Fibroblast of lung (primary cell): ENCODE measurements around the gene METTL15. TPM values are rescaled to one million over a fixed set of nuclear protein-coding genes. Genes with fewer than 3 reads are reported as not detected.

Experiments used
- DNase-seq, 2 donors: peaks; one replicate each; pipeline versions ENCODE4 v3.0.0 to v3.0.0-alpha.2; 2010; ENCODE audit warnings: low read depth in 2 of 2
- H2AFZ ChIP-seq: 2 replicates; pipeline ENCODE4 v1.5.1; 2012; ENCODE audit warnings: low read length, control low read depth, inconsistent platforms
- H3K27ac ChIP-seq: 2 replicates; pipeline ENCODE4 v1.5.1; 2011; ENCODE audit warnings: low read length, control low read depth; ENCODE audit not compliant: insufficient read depth
- H3K27me3 ChIP-seq: 2 replicates; pipeline ENCODE4 v1.5.1; 2011; ENCODE audit warnings: mild to moderate bottlenecking, low read length; ENCODE audit not compliant: control insufficient read depth, insufficient read depth
- H3K36me3 ChIP-seq: 2 replicates; pipeline ENCODE4 v1.5.1; 2011; ENCODE audit warnings: low read length; ENCODE audit not compliant: control insufficient read depth, insufficient read depth
- H3K4me1 ChIP-seq: 2 replicates; pipeline ENCODE4 v1.5.1; 2011; ENCODE audit warnings: low read length; ENCODE audit not compliant: control insufficient read depth, insufficient read depth; ENCODE audit errors: extremely low read depth
- H3K4me2 ChIP-seq: 2 replicates; pipeline ENCODE4 v1.5.1; 2011; ENCODE audit warnings: low read length, control low read depth; ENCODE audit not compliant: insufficient read depth; ENCODE audit errors: extremely low read depth
- H3K4me3 ChIP-seq, 4 experiments: fragments of 200-600 bp in 1 of 4; sonication (generic) in 1 of 4; replicated peaks in 1 of 4; 2 replicates each; pipeline ENCODE4 v1.5.1; 2011 to 2016; ENCODE audit warnings: low read length in 4 of 4, low read depth in 3 of 4, mild to moderate bottlenecking in 3 of 4, control low read depth in 2 of 4, inconsistent platforms in 1 of 4, mixed read lengths in 1 of 4; ENCODE audit not compliant: insufficient read depth in 1 of 4; ENCODE audit errors: control extremely low read depth in 1 of 4
- H3K79me2 ChIP-seq: 2 replicates; pipeline ENCODE4 v1.5.1; 2012; ENCODE audit warnings: mild to moderate bottlenecking, low read length, inconsistent platforms; ENCODE audit not compliant: control insufficient read depth, insufficient read depth
- H3K9ac ChIP-seq: 2 replicates; pipeline ENCODE4 v1.5.1; 2011; ENCODE audit warnings: mild to moderate bottlenecking, low read length, control low read depth; ENCODE audit not compliant: insufficient read depth
- H3K9me3 ChIP-seq: 2 replicates; pipeline ENCODE4 v1.5.1; 2012; ENCODE audit warnings: low read depth, low read length; ENCODE audit not compliant: control insufficient read depth, insufficient read depth
- H4K20me1 ChIP-seq: 2 replicates; pipeline ENCODE4 v1.5.1; 2011; ENCODE audit warnings: low read length; ENCODE audit not compliant: control insufficient read depth, insufficient read depth; ENCODE audit errors: extremely low read depth
- EZH2 ChIP-seq: IDR thresholded peaks from 2 replicates; pipeline ENCODE4 v1.5.1; 2012; ENCODE audit warnings: low read length, control low read depth, mild to moderate bottlenecking; ENCODE audit errors: missing control alignments
- polyA plus RNA-seq, 2 donors: library from polyadenylated mRNA; depleted of rRNA in 1 of 2; stranded (reverse) in 1 of 2; unstranded in 1 of 2; fragments of >200 nt; gene quantifications; 2 replicates each; pipeline ENCODE4 v1.2.1, GENCODE V29; 2011 to 2012; ENCODE audit warnings: missing spikeins in 1 of 2
- total RNA-seq: library from RNA; depleted of rRNA; stranded (reverse); fragments of >200 nt; gene quantifications from 2 replicates; pipeline ENCODE4 v1.2.1, GENCODE V29; 2014
- TF ChIP-seq, protein P1 (sequence below), 2 donors: IDR thresholded peaks in 1 of 2; conservative IDR thresholded peaks in 1 of 2; 1 replicate in 1 of 2; 2 replicates in 1 of 2; pipeline ENCODE4 v1.5.1; 2011 to 2012; ENCODE audit warnings: low read length in 2 of 2, control low read depth in 1 of 2, inconsistent platforms in 1 of 2, low read depth in 1 of 2, mild to moderate bottlenecking in 1 of 2

Gene METTL15
- total and polyA plus RNA-seq, 2 donors (not counting 1 experiment from before 2014, with no cell fraction given): 8.8 to 28.4 TPM

DNA sequence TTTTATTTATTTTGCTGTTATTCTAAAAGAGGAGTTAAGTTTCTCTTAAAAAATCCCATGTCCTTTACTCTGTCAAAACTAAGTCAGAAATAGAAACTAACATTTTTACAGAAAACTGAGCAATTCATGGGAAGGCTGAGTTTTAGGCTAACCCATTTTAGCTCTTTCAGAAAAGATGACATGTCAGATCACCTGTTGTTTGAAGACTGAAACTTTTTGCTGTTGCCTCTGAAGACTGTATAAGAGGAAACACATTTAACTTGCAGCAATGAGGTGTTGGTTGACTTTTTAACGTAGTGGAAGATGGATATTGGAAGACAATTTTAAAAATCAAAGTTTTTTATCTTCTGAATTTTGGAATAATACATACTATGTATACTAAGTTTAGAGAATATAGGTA is 115.4 kb downstream of the METTL15 start:
- DNase-seq: no peak
- no peak overlapping the region for H2AFZ ChIP-seq
- H3K79me2 ChIP-seq: no peaks in the 10 kb centered on the region
- no peak overlapping the region for H3K9ac ChIP-seq
- H3K4me2 ChIP-seq: peak overlapping the region; percentile 13
- H3K27me3 ChIP-seq: no peaks in the 10 kb centered on the region
- H3K27ac ChIP-seq: no peak overlapping the region
- TF ChIP-seq, protein P1, sequence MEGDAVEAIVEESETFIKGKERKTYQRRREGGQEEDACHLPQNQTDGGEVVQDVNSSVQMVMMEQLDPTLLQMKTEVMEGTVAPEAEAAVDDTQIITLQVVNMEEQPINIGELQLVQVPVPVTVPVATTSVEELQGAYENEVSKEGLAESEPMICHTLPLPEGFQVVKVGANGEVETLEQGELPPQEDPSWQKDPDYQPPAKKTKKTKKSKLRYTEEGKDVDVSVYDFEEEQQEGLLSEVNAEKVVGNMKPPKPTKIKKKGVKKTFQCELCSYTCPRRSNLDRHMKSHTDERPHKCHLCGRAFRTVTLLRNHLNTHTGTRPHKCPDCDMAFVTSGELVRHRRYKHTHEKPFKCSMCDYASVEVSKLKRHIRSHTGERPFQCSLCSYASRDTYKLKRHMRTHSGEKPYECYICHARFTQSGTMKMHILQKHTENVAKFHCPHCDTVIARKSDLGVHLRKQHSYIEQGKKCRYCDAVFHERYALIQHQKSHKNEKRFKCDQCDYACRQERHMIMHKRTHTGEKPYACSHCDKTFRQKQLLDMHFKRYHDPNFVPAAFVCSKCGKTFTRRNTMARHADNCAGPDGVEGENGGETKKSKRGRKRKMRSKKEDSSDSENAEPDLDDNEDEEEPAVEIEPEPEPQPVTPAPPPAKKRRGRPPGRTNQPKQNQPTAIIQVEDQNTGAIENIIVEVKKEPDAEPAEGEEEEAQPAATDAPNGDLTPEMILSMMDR (conservative IDR thresholded peaks at IDR 0.05 in 1 of 2, IDR thresholded peaks at IDR 0.05 in 1 of 2; ENCODE audit: low read depth in 1 of 2, low read length in 2 of 2): no peak
- TF ChIP-seq EZH2: no peak
- H3K4me1 ChIP-seq: no peaks in the 10 kb centered on the region
- H3K36me3 ChIP-seq: no peaks in the 10 kb centered on the region
- H4K20me1 ChIP-seq: no peaks in the 10 kb centered on the region
- H3K9me3 ChIP-seq: no peaks in the 10 kb centered on the region
- no peak overlapping the region for H3K4me3 ChIP-seq

DNA sequence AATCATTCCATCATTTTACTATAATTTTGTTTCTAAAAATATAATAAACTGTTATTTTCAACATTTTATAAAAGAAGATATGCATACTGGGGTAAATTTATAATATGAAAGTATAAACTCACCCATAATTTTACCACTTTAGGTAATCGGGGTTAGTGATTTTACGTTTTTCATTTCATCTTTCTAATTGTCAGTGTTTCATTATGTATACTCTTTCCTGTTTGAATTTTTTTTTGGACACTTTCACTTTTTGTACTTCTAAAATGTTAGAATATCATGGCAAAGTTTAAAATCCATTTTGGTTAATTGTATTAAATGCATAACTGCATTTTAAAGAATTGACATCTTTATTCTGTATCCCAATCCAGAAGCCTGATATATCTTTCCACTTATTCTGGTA is 115.8 kb downstream of the METTL15 start:
- Histone ChIP-seq H3K27ac (no peak overlapping the region), H3K4me3 (no peak overlapping the region), H3K36me3 (no peaks in the 10 kb centered on the region), H3K4me1 (no peaks in the 10 kb centered on the region), H3K9me3 (no peaks in the 10 kb centered on the region), H3K4me2 (no peak overlapping the region), H3K79me2 (no peaks in the 10 kb centered on the region), H2AFZ (no peak overlapping the region), H4K20me1 (no peaks in the 10 kb centered on the region), H3K9ac (no peak overlapping the region), H3K27me3 (no peaks in the 10 kb centered on the region)
- TF ChIP-seq, protein P1 (conservative IDR thresholded peaks at IDR 0.05 in 1 of 2, IDR thresholded peaks at IDR 0.05 in 1 of 2; ENCODE audit: low read depth in 1 of 2, low read length in 2 of 2): no peak
- no peak for TF ChIP-seq EZH2
- DNase-seq: no peak

DNA sequence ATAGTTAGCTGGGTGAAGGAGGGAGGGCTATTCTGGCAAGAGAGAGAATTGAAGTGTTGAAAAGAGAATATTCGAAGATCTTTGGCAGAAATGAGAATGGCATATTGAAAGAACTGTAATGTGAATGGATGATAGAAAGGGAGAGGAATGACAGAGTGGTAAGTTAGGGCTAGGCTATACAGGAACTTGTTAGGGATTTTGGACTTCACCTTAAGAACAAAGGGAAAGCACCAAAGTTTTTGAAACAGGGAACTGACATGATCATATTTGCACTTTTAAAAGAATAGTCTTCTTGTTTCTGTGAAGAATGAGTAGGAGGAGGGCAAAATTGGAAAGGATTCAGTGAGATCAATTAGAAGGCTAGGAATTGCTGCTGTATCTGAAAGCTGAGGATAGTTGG is 119.3 kb downstream of the METTL15 start:
- no peaks in the 10 kb centered on the region for H3K36me3 ChIP-seq
- H3K4me3 ChIP-seq: no peak overlapping the region
- no peak overlapping the region for H3K4me2 ChIP-seq
- H2AFZ ChIP-seq: no peak overlapping the region
- peak overlapping the region; percentile 15 for H3K27ac ChIP-seq
- no peak overlapping the region for H3K9ac ChIP-seq
- no peak for DNase-seq
- no peaks in the 10 kb centered on the region for H4K20me1 ChIP-seq
- no peaks in the 10 kb centered on the region for H3K79me2 ChIP-seq
- no peaks in the 10 kb centered on the region for H3K9me3 ChIP-seq
- H3K4me1 ChIP-seq: no peaks in the 10 kb centered on the region
- TF ChIP-seq, protein P1 (conservative IDR thresholded peaks at IDR 0.05 in 1 of 2, IDR thresholded peaks at IDR 0.05 in 1 of 2; ENCODE audit: low read depth in 1 of 2, low read length in 2 of 2): no peak
- no peak for TF ChIP-seq EZH2
- no peaks in the 10 kb centered on the region for H3K27me3 ChIP-seq
